Liver (tissue), 9 donors: ENCODE results near the gene GPC3. TPM values are rescaled to one million over a fixed set of nuclear protein-coding genes. Genes with fewer than 3 reads are reported as not detected.

Experiments used
- DNase-seq: peaks from one replicate; pipeline ENCODE4 v3.0.0-alpha.2; 2017; ENCODE audit warnings: low spot score
- H3K27ac ChIP-seq, 2 donors: one replicate each; pipeline ENCODE4 v1.7.0; 2013; ENCODE audit warnings: inconsistent platforms in 2 of 2, low read length in 2 of 2, control low read depth in 1 of 2, low read depth in 1 of 2, mild to moderate bottlenecking in 1 of 2
- H3K27me3 ChIP-seq, 4 donors: one replicate each; pipeline versions ENCODE4 v1.6.1 to v1.7.0; 2013; ENCODE audit warnings: low read length in 3 of 4, inconsistent platforms in 1 of 4, mild to moderate bottlenecking in 1 of 4, moderate library complexity in 1 of 4; ENCODE audit not compliant: control insufficient read depth in 4 of 4, insufficient read depth in 4 of 4
- H3K36me3 ChIP-seq, 4 donors: one replicate each; pipeline versions ENCODE4 v1.6.1 to v1.7.0; 2013; ENCODE audit warnings: low read length in 3 of 4, mild to moderate bottlenecking in 3 of 4, low read depth in 1 of 4, moderate library complexity in 1 of 4; ENCODE audit not compliant: control insufficient read depth in 4 of 4, insufficient read depth in 3 of 4
- H3K4me1 ChIP-seq, 4 donors: one replicate each; pipeline versions ENCODE4 v1.6.1 to v1.7.0; 2013; ENCODE audit warnings: low read length in 3 of 4, mild to moderate bottlenecking in 3 of 4, moderate library complexity in 1 of 4; ENCODE audit not compliant: control insufficient read depth in 4 of 4, insufficient read depth in 4 of 4
- H3K4me3 ChIP-seq, 3 donors: one replicate each; pipeline versions ENCODE4 v1.6.1 to v1.7.0; 2013; ENCODE audit warnings: low read length in 3 of 3, control low read depth in 1 of 3, low read depth in 1 of 3, mild to moderate bottlenecking in 1 of 3
- H3K9ac ChIP-seq, 2 donors: one replicate each; pipeline ENCODE4 v1.7.0; 2013; ENCODE audit warnings: low read length in 2 of 2, mild to moderate bottlenecking in 2 of 2, moderate library complexity in 2 of 2, control low read depth in 1 of 2, low read depth in 1 of 2
- H3K9me3 ChIP-seq, 4 donors: one replicate each; pipeline versions ENCODE4 v1.6.1 to v1.7.0; 2013; ENCODE audit warnings: low read length in 3 of 4; ENCODE audit not compliant: control insufficient read depth in 4 of 4
- EGR1 ChIP-seq, 2 donors: IDR thresholded peaks; 2 replicates each; pipeline ENCODE4 v1.6.1; 2016 to 2018; ENCODE audit warnings: antibody characterized with exemption in 2 of 2, low read depth in 2 of 2
- FOXA1 ChIP-seq: IDR thresholded peaks from 2 replicates; pipeline ENCODE4 v1.6.1; 2016; ENCODE audit warnings: antibody characterized with exemption
- FOXA2 ChIP-seq: IDR thresholded peaks from 2 replicates; pipeline ENCODE4 v1.6.1; 2016; ENCODE audit warnings: antibody characterized with exemption
- GABPA ChIP-seq, 2 donors: IDR thresholded peaks in 1 of 2; conservative IDR thresholded peaks in 1 of 2; 2 replicates each; pipeline ENCODE4 v1.6.1; 2016; ENCODE audit warnings: antibody characterized with exemption in 2 of 2, mild to moderate bottlenecking in 1 of 2, moderate library complexity in 1 of 2
- HNF4A ChIP-seq, 2 donors: conservative IDR thresholded peaks; 2 replicates each; pipeline ENCODE4 v1.6.1; 2016; ENCODE audit warnings: antibody characterized with exemption in 2 of 2, mild to moderate bottlenecking in 2 of 2
- HNF4G ChIP-seq: IDR thresholded peaks from 2 replicates; pipeline ENCODE4 v1.6.1; 2016; ENCODE audit warnings: antibody characterized with exemption
- JUND ChIP-seq, 2 donors: IDR thresholded peaks; 2 replicates each; pipeline ENCODE4 v1.6.1; 2016; ENCODE audit warnings: antibody characterized with exemption in 2 of 2
- NR2F2 ChIP-seq: IDR thresholded peaks from 2 replicates; pipeline ENCODE4 v1.6.1; 2016; ENCODE audit warnings: antibody characterized with exemption
- RAD21 ChIP-seq, 2 donors: IDR thresholded peaks; 2 replicates each; pipeline ENCODE4 v1.6.1; 2016; ENCODE audit warnings: antibody characterized with exemption in 2 of 2, mild to moderate bottlenecking in 2 of 2
- RXRA ChIP-seq, 2 donors: IDR thresholded peaks; 2 replicates each; pipeline ENCODE4 v1.6.1; 2017 to 2018; ENCODE audit warnings: antibody characterized with exemption in 2 of 2, mild to moderate bottlenecking in 1 of 2
- SP1 ChIP-seq: IDR thresholded peaks from 2 replicates; pipeline ENCODE4 v1.6.1; 2018; ENCODE audit warnings: antibody characterized with exemption, mild to moderate bottlenecking
- TAF1 ChIP-seq: conservative IDR thresholded peaks from 2 replicates; pipeline ENCODE4 v1.6.1; 2016; ENCODE audit warnings: antibody characterized with exemption, mild to moderate bottlenecking
- YY1 ChIP-seq: IDR thresholded peaks from 2 replicates; pipeline ENCODE4 v1.6.1; 2016; ENCODE audit warnings: antibody characterized with exemption, mild to moderate bottlenecking
- WGBS: extraction: QIAGEN DNeasy Blood & Tissue Kit; methylation state at CpG from one replicate; pipeline ENCODE4 v1.1.7; 2013; 5-methylcytosine and 5-hydroxymethylcytosine counted together
- polyA plus RNA-seq, 2 donors: library from polyadenylated mRNA; stranded (reverse) in 1 of 2; unstranded in 1 of 2; fragments of 200-250 nt in 1 of 2; fragments of >200 nt in 1 of 2; fragmentation: Nextera tagmentation in 1 of 2; extraction: Ambion mirVana in 1 of 2; gene quantifications; one replicate each; pipeline versions ENCODE4 v1.2.1 to v1.2.3, GENCODE V29; 2013 to 2015
- total RNA-seq, 2 donors: library from RNA; depleted of rRNA; stranded (reverse); fragments of >200 nt; gene quantifications; one replicate each; pipeline ENCODE4 v1.2.3, GENCODE V29; 2014
- TF ChIP-seq, protein P1 (sequence below): IDR thresholded peaks from 2 replicates; pipeline ENCODE4 v1.6.1; 2016; ENCODE audit warnings: antibody characterized with exemption
- TF ChIP-seq, protein P2 (sequence below): fragments of 150-350 bp; IDR thresholded peaks from 2 replicates; pipeline ENCODE4 v1.5.1; 2017; ENCODE audit warnings: improper control_type of control experiment, low read depth, low read length; ENCODE audit not compliant: missing input control
- TF ChIP-seq, protein P3 (sequence below): IDR thresholded peaks from 2 replicates; pipeline ENCODE4 v1.6.1; 2016; ENCODE audit warnings: antibody characterized with exemption, mild to moderate bottlenecking
- TF ChIP-seq, protein P4 (sequence below): IDR thresholded peaks from 2 replicates; pipeline ENCODE4 v1.6.1; 2016; ENCODE audit warnings: antibody characterized with exemption
- TF ChIP-seq, protein P5 (sequence below): IDR thresholded peaks from 2 replicates; pipeline ENCODE4 v1.6.1; 2016; ENCODE audit warnings: antibody characterized with exemption
- donor health status: healthy.
- donor health status: healthy.
- donor health status: healthy.
- donor health status: healthy.
- donor health status: healthy.

The GPC3 gene
- total and polyA plus RNA-seq, 4 donors: 0.40 to 1,133 (median 1.5) TPM

DNA sequence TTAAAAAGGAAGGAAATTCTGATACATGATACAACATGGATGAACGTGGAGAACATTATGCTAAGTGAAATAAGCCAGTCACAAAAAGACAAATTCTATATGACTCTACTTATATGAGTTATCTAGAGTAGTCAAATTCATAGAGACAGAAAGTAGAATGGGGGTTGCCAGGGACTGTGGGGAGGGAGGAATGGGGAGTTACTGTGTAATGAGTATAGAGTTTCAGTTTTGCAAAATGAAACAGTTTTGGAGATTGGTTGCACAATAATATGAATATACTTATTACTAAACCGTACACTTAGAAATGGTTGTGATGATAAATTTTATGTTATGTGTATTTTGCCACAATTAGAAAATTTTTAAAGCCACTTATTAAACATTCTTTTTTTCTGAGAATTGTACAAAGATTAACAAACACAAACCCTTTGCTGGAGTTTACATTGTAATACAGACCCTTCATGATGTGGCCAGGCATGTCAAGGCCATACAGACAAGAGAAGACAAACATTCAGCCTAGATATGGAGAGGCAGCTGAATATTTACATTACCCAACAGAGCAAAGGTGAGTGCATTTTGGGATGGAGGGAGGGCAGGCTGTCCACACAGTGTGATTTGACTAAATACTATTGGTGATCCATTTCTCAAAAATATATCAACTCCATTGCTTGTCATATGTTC is 21.2 kb upstream of the GPC3 start:
- no peak for DNase-seq
- H3K4me1 ChIP-seq: no peaks in the 10 kb centered on the region
- TF ChIP-seq GABPA (IDR thresholded peaks at IDR 0.05 in 1 of 2, conservative IDR thresholded peaks at IDR 0.05 in 1 of 2) (no peak), NR2F2 (no peak), YY1 (peak; percentile 13), FOXA1 (no peak), TAF1 (no peak), RAD21 (IDR thresholded peaks at IDR 0.05) (no peak), EGR1 (IDR thresholded peaks at IDR 0.05; ENCODE audit: low read depth in 2 of 2) (no peak), HNF4A (conservative IDR thresholded peaks at IDR 0.05) (peak; percentile 46 to 68), RXRA (IDR thresholded peaks at IDR 0.05) (peak in 1 of 2 donors; percentile 50), SP1 (peak; percentile 29), HNF4G (no peak), JUND (IDR thresholded peaks at IDR 0.05) (no peak), FOXA2 (no peak)
- TF ChIP-seq, protein P1, sequence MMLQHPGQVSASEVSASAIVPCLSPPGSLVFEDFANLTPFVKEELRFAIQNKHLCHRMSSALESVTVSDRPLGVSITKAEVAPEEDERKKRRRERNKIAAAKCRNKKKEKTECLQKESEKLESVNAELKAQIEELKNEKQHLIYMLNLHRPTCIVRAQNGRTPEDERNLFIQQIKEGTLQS: no peak
- TF ChIP-seq, protein P2, sequence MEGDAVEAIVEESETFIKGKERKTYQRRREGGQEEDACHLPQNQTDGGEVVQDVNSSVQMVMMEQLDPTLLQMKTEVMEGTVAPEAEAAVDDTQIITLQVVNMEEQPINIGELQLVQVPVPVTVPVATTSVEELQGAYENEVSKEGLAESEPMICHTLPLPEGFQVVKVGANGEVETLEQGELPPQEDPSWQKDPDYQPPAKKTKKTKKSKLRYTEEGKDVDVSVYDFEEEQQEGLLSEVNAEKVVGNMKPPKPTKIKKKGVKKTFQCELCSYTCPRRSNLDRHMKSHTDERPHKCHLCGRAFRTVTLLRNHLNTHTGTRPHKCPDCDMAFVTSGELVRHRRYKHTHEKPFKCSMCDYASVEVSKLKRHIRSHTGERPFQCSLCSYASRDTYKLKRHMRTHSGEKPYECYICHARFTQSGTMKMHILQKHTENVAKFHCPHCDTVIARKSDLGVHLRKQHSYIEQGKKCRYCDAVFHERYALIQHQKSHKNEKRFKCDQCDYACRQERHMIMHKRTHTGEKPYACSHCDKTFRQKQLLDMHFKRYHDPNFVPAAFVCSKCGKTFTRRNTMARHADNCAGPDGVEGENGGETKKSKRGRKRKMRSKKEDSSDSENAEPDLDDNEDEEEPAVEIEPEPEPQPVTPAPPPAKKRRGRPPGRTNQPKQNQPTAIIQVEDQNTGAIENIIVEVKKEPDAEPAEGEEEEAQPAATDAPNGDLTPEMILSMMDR: no peak
- TF ChIP-seq, protein P3, sequence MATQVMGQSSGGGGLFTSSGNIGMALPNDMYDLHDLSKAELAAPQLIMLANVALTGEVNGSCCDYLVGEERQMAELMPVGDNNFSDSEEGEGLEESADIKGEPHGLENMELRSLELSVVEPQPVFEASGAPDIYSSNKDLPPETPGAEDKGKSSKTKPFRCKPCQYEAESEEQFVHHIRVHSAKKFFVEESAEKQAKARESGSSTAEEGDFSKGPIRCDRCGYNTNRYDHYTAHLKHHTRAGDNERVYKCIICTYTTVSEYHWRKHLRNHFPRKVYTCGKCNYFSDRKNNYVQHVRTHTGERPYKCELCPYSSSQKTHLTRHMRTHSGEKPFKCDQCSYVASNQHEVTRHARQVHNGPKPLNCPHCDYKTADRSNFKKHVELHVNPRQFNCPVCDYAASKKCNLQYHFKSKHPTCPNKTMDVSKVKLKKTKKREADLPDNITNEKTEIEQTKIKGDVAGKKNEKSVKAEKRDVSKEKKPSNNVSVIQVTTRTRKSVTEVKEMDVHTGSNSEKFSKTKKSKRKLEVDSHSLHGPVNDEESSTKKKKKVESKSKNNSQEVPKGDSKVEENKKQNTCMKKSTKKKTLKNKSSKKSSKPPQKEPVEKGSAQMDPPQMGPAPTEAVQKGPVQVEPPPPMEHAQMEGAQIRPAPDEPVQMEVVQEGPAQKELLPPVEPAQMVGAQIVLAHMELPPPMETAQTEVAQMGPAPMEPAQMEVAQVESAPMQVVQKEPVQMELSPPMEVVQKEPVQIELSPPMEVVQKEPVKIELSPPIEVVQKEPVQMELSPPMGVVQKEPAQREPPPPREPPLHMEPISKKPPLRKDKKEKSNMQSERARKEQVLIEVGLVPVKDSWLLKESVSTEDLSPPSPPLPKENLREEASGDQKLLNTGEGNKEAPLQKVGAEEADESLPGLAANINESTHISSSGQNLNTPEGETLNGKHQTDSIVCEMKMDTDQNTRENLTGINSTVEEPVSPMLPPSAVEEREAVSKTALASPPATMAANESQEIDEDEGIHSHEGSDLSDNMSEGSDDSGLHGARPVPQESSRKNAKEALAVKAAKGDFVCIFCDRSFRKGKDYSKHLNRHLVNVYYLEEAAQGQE: no peak
- TF ChIP-seq, protein P4, sequence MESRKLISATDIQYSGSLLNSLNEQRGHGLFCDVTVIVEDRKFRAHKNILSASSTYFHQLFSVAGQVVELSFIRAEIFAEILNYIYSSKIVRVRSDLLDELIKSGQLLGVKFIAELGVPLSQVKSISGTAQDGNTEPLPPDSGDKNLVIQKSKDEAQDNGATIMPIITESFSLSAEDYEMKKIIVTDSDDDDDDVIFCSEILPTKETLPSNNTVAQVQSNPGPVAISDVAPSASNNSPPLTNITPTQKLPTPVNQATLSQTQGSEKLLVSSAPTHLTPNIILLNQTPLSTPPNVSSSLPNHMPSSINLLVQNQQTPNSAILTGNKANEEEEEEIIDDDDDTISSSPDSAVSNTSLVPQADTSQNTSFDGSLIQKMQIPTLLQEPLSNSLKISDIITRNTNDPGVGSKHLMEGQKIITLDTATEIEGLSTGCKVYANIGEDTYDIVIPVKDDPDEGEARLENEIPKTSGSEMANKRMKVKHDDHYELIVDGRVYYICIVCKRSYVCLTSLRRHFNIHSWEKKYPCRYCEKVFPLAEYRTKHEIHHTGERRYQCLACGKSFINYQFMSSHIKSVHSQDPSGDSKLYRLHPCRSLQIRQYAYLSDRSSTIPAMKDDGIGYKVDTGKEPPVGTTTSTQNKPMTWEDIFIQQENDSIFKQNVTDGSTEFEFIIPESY: no peak
- TF ChIP-seq, protein P5, sequence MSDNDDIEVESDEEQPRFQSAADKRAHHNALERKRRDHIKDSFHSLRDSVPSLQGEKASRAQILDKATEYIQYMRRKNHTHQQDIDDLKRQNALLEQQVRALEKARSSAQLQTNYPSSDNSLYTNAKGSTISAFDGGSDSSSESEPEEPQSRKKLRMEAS: no peak
- no peaks in the 10 kb centered on the region for H3K36me3 ChIP-seq
- no peaks in the 10 kb centered on the region for H3K27me3 ChIP-seq
- no peak overlapping the region for H3K4me3 ChIP-seq
- WGBS: 63% methylated on average over 2 of the region's 2 CpGs
- no peaks in the 10 kb centered on the region for H3K9me3 ChIP-seq
- H3K9ac ChIP-seq: no peak overlapping the region
- H3K27ac ChIP-seq: no peak overlapping the region
